ENCODE data around the gene ASCL4.
"Not testable (repeated sequence)": the region's sequence is repeated elsewhere in the genome, so short reads cannot be mapped to it uniquely, and the experiment has no call there.

DNA sequence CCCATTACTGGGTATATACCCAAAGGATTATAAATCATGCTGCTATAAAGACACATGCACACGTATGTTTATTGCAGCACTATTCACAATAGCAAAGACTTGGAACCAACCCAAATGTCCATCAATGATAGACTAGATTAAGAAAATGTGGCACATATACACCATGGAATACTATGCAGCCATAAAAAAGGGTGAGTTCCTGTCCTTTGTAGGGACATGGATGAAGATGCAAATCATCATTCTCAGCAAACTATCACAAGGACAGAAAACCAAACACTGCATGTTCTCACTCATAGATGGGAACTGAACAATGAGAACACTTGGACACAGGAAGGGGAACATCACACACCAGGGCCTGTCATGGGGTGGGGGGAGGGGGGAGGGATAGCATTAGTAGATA lies 46.8 kb upstream of the ASCL4 start:
- TF ChIP-seq POLR2AphosphoS5 (IDR thresholded peaks at IDR 0.05; ENCODE audit: borderline replicate concordance, low read depth, low read length); EZH2 (IDR thresholded peaks at IDR 0.05); FOXP2 (optimal IDR thresholded peaks at IDR 0.05; ENCODE audit: control extremely low read depth, extremely low read length, insufficient read depth): not testable (repeated sequence)

All from SK-N-MC (cell line).